ENCODE data around the gene BPGM.
A peak's percentile ranks its signal among the peaks of the same experiment; 100 is the strongest.

The BPGM gene

GRCh38 chr7:134605978-134606923 lies 40.4 kb upstream of the BPGM start:
- DNase-seq (ENCODE audit: low spot score), result no peak
- Histone ChIP-seq H3K27me3 (ENCODE audit: insufficient read depth, poor library complexity, severe bottlenecking) (no peaks in the 10 kb centered on the region), H3K4me1 (ENCODE audit: insufficient read depth, poor library complexity, severe bottlenecking) (no peaks in the 10 kb centered on the region), H3K27ac (ENCODE audit: poor library complexity, severe bottlenecking) (no peak overlapping the region), H3K4me3 (ENCODE audit: severe bottlenecking) (no peak overlapping the region), H3K9me3 (ENCODE audit: severe bottlenecking) (no peaks in the 10 kb centered on the region), H3K36me3 (ENCODE audit: low read depth) (no peaks in the 10 kb centered on the region)
- TF ChIP-seq, protein P1, sequence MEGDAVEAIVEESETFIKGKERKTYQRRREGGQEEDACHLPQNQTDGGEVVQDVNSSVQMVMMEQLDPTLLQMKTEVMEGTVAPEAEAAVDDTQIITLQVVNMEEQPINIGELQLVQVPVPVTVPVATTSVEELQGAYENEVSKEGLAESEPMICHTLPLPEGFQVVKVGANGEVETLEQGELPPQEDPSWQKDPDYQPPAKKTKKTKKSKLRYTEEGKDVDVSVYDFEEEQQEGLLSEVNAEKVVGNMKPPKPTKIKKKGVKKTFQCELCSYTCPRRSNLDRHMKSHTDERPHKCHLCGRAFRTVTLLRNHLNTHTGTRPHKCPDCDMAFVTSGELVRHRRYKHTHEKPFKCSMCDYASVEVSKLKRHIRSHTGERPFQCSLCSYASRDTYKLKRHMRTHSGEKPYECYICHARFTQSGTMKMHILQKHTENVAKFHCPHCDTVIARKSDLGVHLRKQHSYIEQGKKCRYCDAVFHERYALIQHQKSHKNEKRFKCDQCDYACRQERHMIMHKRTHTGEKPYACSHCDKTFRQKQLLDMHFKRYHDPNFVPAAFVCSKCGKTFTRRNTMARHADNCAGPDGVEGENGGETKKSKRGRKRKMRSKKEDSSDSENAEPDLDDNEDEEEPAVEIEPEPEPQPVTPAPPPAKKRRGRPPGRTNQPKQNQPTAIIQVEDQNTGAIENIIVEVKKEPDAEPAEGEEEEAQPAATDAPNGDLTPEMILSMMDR (IDR thresholded peaks at IDR 0.05; ENCODE audit: poor library complexity, severe bottlenecking), result peak; percentile 96
- peak; percentile 89 for ATAC-seq (ENCODE audit: low read depth)

DNA sequence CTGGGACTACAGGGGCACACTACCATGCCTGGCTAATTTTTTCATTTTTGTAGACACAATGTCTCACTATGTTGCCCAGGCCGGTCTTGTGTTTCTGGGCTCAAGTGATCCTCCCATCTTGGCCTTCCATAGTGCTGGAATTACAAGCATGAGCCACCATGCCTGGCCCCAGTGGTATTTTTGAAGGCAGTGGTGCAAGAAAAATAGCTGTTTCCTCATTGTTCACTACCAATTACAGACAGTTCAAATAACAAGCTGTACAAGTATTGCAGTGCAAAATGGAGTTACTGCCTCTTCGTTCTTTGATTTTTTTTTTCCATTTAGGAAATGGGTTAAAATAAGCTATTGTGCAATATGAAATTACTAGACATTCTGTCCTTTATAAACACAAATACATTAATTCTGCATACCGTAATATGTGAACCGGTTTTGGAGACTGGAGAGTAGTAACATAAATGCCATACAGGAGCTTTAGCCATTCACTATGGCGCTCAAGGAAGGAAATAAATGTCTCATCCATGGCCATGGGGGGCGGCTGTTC lies 35.0 kb upstream of the BPGM start:
- no peaks in the 10 kb centered on the region for H3K36me3 ChIP-seq (ENCODE audit: low read depth)
- no peak overlapping the region for H3K27ac ChIP-seq (ENCODE audit: poor library complexity, severe bottlenecking)
- H3K4me3 ChIP-seq (ENCODE audit: severe bottlenecking), result no peak overlapping the region
- ATAC-seq (ENCODE audit: low read depth) (no peak), DNase-seq (ENCODE audit: low spot score) (no peak)
- H3K9me3 ChIP-seq (ENCODE audit: severe bottlenecking), result no peaks in the 10 kb centered on the region
- H3K27me3 ChIP-seq (ENCODE audit: insufficient read depth, poor library complexity, severe bottlenecking), result no peaks in the 10 kb centered on the region
- TF ChIP-seq, protein P1 (IDR thresholded peaks at IDR 0.05; ENCODE audit: poor library complexity, severe bottlenecking), result no peak
- H3K4me1 ChIP-seq (ENCODE audit: insufficient read depth, poor library complexity, severe bottlenecking), result peaks cover 19% of the 10 kb centered on the region

- Histone ChIP-seq H3K36me3 (ENCODE audit: low read depth) (no peaks in the 10 kb centered on the region), H3K4me1 (ENCODE audit: insufficient read depth, poor library complexity, severe bottlenecking) (peaks cover 19% of the 10 kb centered on the region), H3K27me3 (ENCODE audit: insufficient read depth, poor library complexity, severe bottlenecking) (no peaks in the 10 kb centered on the region), H3K9me3 (ENCODE audit: severe bottlenecking) (no peaks in the 10 kb centered on the region), H3K4me3 (ENCODE audit: severe bottlenecking) (no peak overlapping the region), H3K27ac (ENCODE audit: poor library complexity, severe bottlenecking) (no peak overlapping the region)
- ATAC-seq (ENCODE audit: low read depth) (no peak), DNase-seq (ENCODE audit: low spot score) (no peak)
- TF ChIP-seq, protein P1 (IDR thresholded peaks at IDR 0.05; ENCODE audit: poor library complexity, severe bottlenecking), result no peak
Measured at GRCh38 chr7:134612197-134612596, 34.5 kb upstream of the BPGM start.

DNA sequence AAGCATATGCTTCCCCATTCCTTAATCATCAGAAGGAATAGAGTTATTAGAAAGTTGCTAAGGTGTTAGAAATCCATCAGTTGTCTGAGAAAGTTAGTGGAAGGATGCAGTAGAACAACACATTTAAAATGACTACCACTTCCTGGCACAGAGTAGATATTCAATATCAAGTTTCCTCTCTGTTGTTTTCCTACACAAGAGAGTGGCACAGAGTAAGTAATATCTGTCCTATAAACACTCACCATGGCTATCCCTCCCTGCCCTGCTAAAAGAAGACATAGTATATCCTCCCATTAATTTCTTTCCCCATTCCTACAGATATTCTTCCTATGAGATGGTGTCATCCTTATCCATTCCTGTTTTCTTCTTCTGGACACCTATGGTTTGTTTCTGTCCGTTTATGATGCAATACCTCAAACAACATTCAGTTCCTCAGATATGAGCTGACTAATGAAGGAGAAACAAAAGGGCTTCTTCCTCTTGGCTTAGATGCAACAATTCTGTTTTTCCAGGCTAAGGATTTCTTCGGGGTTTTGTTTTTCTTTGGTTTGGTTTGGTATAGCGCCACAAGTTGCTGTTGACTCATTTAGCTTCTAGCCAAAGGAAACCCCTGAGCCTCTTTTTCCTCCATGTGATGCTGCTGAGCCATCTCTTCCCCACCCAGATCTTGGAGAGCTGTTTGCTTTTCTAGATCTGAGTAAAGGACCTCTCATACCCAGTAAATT lies 32.9 kb upstream of the BPGM start:
- H3K36me3 ChIP-seq (ENCODE audit: low read depth), result no peaks in the 10 kb centered on the region
- no peaks in the 10 kb centered on the region for H3K9me3 ChIP-seq (ENCODE audit: severe bottlenecking)
- TF ChIP-seq, protein P1 (IDR thresholded peaks at IDR 0.05; ENCODE audit: poor library complexity, severe bottlenecking), result peak; percentile 24
- peaks cover 23% of the 10 kb centered on the region for H3K4me1 ChIP-seq (ENCODE audit: insufficient read depth, poor library complexity, severe bottlenecking)
- no peak overlapping the region for H3K4me3 ChIP-seq (ENCODE audit: severe bottlenecking)
- peak; percentile 92 for ATAC-seq (ENCODE audit: low read depth)
- H3K27me3 ChIP-seq (ENCODE audit: insufficient read depth, poor library complexity, severe bottlenecking), result no peaks in the 10 kb centered on the region
- peak overlapping the region; percentile 85 for H3K27ac ChIP-seq (ENCODE audit: poor library complexity, severe bottlenecking)
- DNase-seq (ENCODE audit: low spot score), result no peak

Data from RWPE2 (cell line).